WI38 (cell line): Measurements from ENCODE around the gene LCOR.

ENCODE experiments used
- H3K4me3 ChIP-seq: 2 replicates; pipeline ENCODE4 v1.5.1; 2011; ENCODE audit warnings: low read depth, mild to moderate bottlenecking, control low read depth, low read length
- CTCF ChIP-seq: IDR thresholded peaks from 2 replicates; pipeline ENCODE4 v1.5.1; 2012; ENCODE audit warnings: low read depth, mild to moderate bottlenecking, control low read depth, low read length

Gene LCOR

DNA sequence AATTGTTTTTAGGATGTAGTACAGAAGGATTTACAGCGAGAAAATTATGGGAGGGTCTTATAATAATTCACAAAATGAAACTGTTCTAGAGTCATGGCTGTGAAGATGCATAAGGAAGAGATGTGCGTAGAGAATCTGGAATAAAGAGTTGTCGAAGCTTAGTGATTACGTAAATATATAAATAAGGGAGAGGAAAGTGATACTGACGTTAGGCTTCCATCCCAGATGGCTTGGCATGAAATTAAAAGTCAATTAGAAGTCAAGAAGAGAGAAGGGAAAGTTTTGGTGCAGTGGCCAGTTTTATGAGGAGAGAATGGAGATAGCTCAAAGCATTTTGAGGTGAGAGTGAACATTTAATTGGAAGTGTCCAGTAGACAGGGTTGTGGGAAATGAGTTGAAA is 85.5 kb downstream of the LCOR start:
- TF ChIP-seq CTCF, result no peak
- H3K4me3 ChIP-seq, result no peak overlapping the region

DNA sequence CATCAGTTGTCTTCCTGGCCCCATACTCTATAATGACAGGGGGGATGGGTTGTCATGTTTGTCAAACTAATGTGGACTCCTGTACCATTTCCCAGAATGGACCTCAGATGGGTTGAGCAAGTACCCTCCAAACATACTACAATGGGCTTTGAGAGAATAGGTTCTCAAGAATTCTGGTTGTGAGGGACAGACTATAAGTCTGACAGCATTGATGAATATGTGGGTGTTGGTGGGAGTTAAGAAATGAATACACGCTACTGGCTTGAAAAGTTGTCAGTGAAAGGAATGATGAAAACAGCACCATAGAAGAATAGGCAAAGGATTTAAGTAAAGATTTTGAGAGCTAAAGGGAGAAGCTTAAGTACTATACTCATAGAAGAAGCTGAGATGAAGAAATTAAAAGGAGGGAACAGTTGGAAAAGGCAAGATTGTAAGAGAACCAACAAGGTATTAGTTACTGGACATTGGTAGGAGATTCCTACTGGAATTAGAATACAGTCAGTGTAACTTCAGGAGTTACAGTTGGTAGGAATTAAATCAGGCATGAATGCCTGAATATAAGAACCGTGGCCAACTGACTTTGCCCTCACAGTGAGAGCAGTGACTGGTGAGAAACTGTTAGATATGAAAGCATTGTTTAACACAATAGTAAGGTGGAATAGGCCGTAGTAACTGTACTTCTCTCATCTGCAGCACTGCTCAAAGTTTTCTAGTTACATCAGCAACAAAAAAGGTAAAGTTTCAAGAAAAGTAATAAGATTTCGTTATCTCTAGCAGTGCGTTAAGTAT is 86.3 kb downstream of the LCOR start:
- H3K4me3 ChIP-seq, result no peak overlapping the region
- TF ChIP-seq CTCF, result no peak

DNA sequence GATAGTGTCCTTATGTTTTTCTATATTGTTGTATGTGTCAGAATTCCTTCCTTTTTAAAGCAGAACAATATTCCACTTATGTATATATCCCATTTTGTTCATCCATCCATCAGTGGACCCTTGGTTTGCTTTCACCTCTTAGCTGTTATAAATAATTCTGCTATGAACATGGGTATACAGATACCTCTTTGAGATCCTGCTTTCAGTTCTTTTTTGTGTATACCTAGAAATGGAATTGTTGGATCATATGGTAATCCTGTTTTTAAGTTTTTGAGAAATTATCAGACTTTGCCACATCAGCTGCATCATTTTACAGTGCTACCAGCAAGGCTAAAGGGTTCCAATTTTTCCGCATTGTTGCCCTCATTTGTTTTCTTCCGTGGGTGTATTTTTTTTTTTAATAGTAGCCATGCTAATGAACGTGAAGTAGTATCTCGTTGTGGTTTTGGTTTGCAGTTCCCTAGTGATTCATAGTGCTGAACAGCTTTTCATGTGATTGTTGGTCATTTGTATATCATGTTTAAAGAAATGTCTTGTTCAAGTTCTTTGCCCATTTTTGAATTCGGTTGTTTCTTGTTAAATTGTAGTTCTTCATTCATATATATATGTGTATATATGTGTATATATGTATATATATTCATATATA is 87.8 kb downstream of the LCOR start:
- no peak overlapping the region for H3K4me3 ChIP-seq
- no peak for TF ChIP-seq CTCF

GRCh38 chr10:96921655-96922054 is 89.6 kb downstream of the LCOR start:
- no peak for TF ChIP-seq CTCF
- no peak overlapping the region for H3K4me3 ChIP-seq

GRCh38 chr10:96922978-96923948 is 91.2 kb downstream of the LCOR start:
- TF ChIP-seq CTCF, result no peak
- H3K4me3 ChIP-seq, result no peak overlapping the region

GRCh38 chr10:96924861-96925260 is 92.8 kb downstream of the LCOR start:
- no peak for TF ChIP-seq CTCF
- no peak overlapping the region for H3K4me3 ChIP-seq
